SK-N-SH (cell line): ENCODE data around the gene AGBL4. TPM values are rescaled to one million over a fixed set of nuclear protein-coding genes. Genes with fewer than 3 reads are reported as not detected.

Experiments
- CTCF ChIA-PET: fragments of 300-600, 350-600 bp; formaldehyde crosslinking; extraction: SDS; loops from one replicate; lab custom pipeline; 2021; lab: Yijun Ruan, JAX
- POLR2A ChIA-PET: fragments of 350-600 bp; sonication (Branson Sonifier 250); formaldehyde crosslinking; extraction: SDS; loops from one replicate; lab custom pipeline; 2020; ENCODE audit warnings: antibody characterized with exemption, inconsistent platforms; lab: Yijun Ruan, JAX
- DNase-seq: peaks from one replicate; pipeline ENCODE4 v3.0.0; 2012
- H2AFZ ChIP-seq: fragments of 200-600 bp; sonication (generic); 2 replicates; pipeline ENCODE4 v1.8.1; 2016; ENCODE audit warnings: antibody characterized with exemption, mild to moderate bottlenecking, low read depth
- H3F3A ChIP-seq: fragments of 200-600 bp; sonication (generic); replicated peaks from 2 replicates; pipeline ENCODE3; 2016; ENCODE audit warnings: antibody characterized with exemption, mild to moderate bottlenecking; ENCODE audit not compliant: insufficient read depth
- H3K27ac ChIP-seq, 2 experiments: fragments of 200-500 bp in 1 of 2; fragments of 200-600 bp in 1 of 2; sonication (Bioruptor generic) in 1 of 2; sonication (generic), shearing (Covaris generic) in 1 of 2; 2 replicates each; pipeline versions ENCODE4 v1.5.1 to v1.6.1; 2014 to 2016; ENCODE audit warnings: low read depth in 2 of 2, inconsistent platforms in 1 of 2, low read length in 1 of 2, mild to moderate bottlenecking in 1 of 2, mixed read lengths in 1 of 2
- H3K27me3 ChIP-seq: fragments of 200-600 bp; sonication (generic), shearing (Covaris generic); 2 replicates; pipeline ENCODE4 v1.6.1; 2016; ENCODE audit warnings: mixed run types; ENCODE audit not compliant: insufficient read depth
- H3K36me3 ChIP-seq, 2 experiments: fragments of 200-500 bp in 1 of 2; fragments of 200-600 bp in 1 of 2; sonication (Bioruptor generic) in 1 of 2; sonication (generic) in 1 of 2; replicated peaks in 1 of 2; 2 replicates each; pipeline versions ENCODE3 to v1.5.1; 2014 to 2016; ENCODE audit warnings: low read length in 1 of 2, mild to moderate bottlenecking in 1 of 2; ENCODE audit not compliant: insufficient read depth in 2 of 2, control insufficient read depth in 1 of 2
- H3K4me1 ChIP-seq, 2 experiments: fragments of 200-500 bp in 1 of 2; fragments of 200-600 bp in 1 of 2; sonication (Bioruptor generic) in 1 of 2; sonication (generic), shearing (Covaris generic) in 1 of 2; 2 replicates each; pipeline versions ENCODE4 v1.5.1 to v1.6.1; 2014 to 2016; ENCODE audit warnings: low read depth in 1 of 2, low read length in 1 of 2, mixed run types in 1 of 2; ENCODE audit not compliant: insufficient read depth in 2 of 2, control insufficient read depth in 1 of 2
- H3K4me2 ChIP-seq: fragments of 200-600 bp; sonication (generic), shearing (Covaris generic); 2 replicates; pipeline ENCODE4 v1.6.1; 2017; ENCODE audit warnings: mixed run types
- H3K4me3 ChIP-seq, 2 experiments: fragments of 200-500 bp in 1 of 2; fragments of 200-600 bp in 1 of 2; sonication (Bioruptor generic) in 1 of 2; sonication (generic), shearing (Covaris generic) in 1 of 2; 2 replicates each; pipeline versions ENCODE4 v1.5.1 to v1.8.1; 2014 to 2016; ENCODE audit warnings: low read depth in 2 of 2, inconsistent platforms in 1 of 2, low read length in 1 of 2, mild to moderate bottlenecking in 1 of 2, mixed read lengths in 1 of 2, moderate library complexity in 1 of 2
- H3K79me2 ChIP-seq: fragments of 200-600 bp; sonication (generic); 2 replicates; pipeline ENCODE4 v1.8.1; 2017; ENCODE audit warnings: mild to moderate bottlenecking; ENCODE audit not compliant: insufficient read depth
- H3K9ac ChIP-seq: fragments of 200-600 bp; sonication (generic); 2 replicates; pipeline ENCODE4 v1.6.1; 2017; ENCODE audit warnings: mixed run types
- H3K9me2 ChIP-seq: fragments of 200-600 bp; sonication (generic); 2 replicates; pipeline ENCODE4 v1.6.1; 2017; ENCODE audit warnings: mixed run types
- H3K9me3 ChIP-seq: fragments of 200-600 bp; sonication (generic); 2 replicates; pipeline ENCODE4 v1.6.1; 2017; ENCODE audit warnings: mixed run types, mild to moderate bottlenecking, moderate library complexity
- H4K20me1 ChIP-seq: fragments of 200-600 bp; sonication (generic); 2 replicates; pipeline ENCODE4 v1.6.1; 2017; ENCODE audit warnings: mild to moderate bottlenecking, mixed run types; ENCODE audit not compliant: insufficient read depth
- CHD2 ChIP-seq: fragments of 150-350 bp; IDR thresholded peaks from 2 replicates; pipeline ENCODE4 v1.6.1; 2018; ENCODE audit warnings: low read length; ENCODE audit not compliant: partially characterized antibody
- EP300 ChIP-seq, 2 experiments: IDR thresholded peaks; 2 replicates each; pipeline versions ENCODE4 v1.4.0 to v1.6.1; 2012; ENCODE audit warnings: borderline replicate concordance in 1 of 2, low read depth in 1 of 2, low read length in 1 of 2
- FOXJ3 ChIP-seq: sonication (generic); formaldehyde crosslinking; IDR thresholded peaks from 2 replicates; pipeline ENCODE4 v1.5.1; 2020; ENCODE audit warnings: mild to moderate bottlenecking, missing genetic modification reagents
- FOXM1 ChIP-seq: IDR thresholded peaks from 2 replicates; pipeline ENCODE4 v1.4.0; 2012; ENCODE audit warnings: low read depth, mild to moderate bottlenecking
- GABPA ChIP-seq: IDR thresholded peaks from 2 replicates; pipeline ENCODE4 v1.4.0; 2012; ENCODE audit warnings: low read depth, mild to moderate bottlenecking
- IRF3 ChIP-seq: fragments of 150-350 bp; IDR thresholded peaks from 2 replicates; pipeline ENCODE4 v1.6.1; 2016; ENCODE audit warnings: mild to moderate bottlenecking, low read depth, low read length
- JUND ChIP-seq: IDR thresholded peaks from 2 replicates; pipeline ENCODE4 v1.4.0; 2012
- MAX ChIP-seq: IDR thresholded peaks from 2 replicates; pipeline ENCODE4 v1.4.0; 2012; ENCODE audit warnings: low read depth
- MXI1 ChIP-seq: IDR thresholded peaks from 2 replicates; pipeline ENCODE4 v1.6.1; 2012; ENCODE audit warnings: mild to moderate bottlenecking, low read depth, low read length, improper control_type of control experiment
- NFIC ChIP-seq: IDR thresholded peaks from 2 replicates; pipeline ENCODE4 v1.4.0; 2012; ENCODE audit warnings: borderline replicate concordance
- PBX3 ChIP-seq: IDR thresholded peaks from 2 replicates; pipeline ENCODE4; 2012
- POLR2AphosphoS5 ChIP-seq: IDR thresholded peaks from 2 replicates; pipeline ENCODE4 v1.6.1; 2012; ENCODE audit warnings: low read depth, low read length
- RAD21 ChIP-seq: IDR thresholded peaks from 2 replicates; pipeline ENCODE4 v1.6.1; 2012; ENCODE audit warnings: mild to moderate bottlenecking, low read length
- RCOR1 ChIP-seq: fragments of 150-350 bp; IDR thresholded peaks from 2 replicates; pipeline ENCODE4 v1.6.1; 2017; ENCODE audit warnings: antibody characterized with exemption, low read length
- RXRA ChIP-seq: IDR thresholded peaks from 2 replicates; pipeline ENCODE4 v1.4.0; 2012; ENCODE audit warnings: low read depth, mild to moderate bottlenecking, borderline replicate concordance
- SIN3A ChIP-seq: IDR thresholded peaks from 2 replicates; pipeline ENCODE4 v1.6.1; 2012; ENCODE audit warnings: low read depth, mild to moderate bottlenecking, low read length, moderate library complexity, borderline replicate concordance
- TAF1 ChIP-seq: IDR thresholded peaks from 2 replicates; pipeline ENCODE4 v1.6.1; 2012; ENCODE audit warnings: low read depth, mild to moderate bottlenecking, low read length, moderate library complexity, borderline replicate concordance
- TCF12 ChIP-seq: IDR thresholded peaks from 2 replicates; pipeline ENCODE4 v1.4.0; 2012
- USF1 ChIP-seq: IDR thresholded peaks from 2 replicates; pipeline ENCODE4 v1.4.0; 2012; ENCODE audit warnings: low read depth, borderline replicate concordance
- USF2 ChIP-seq: fragments of 150-350 bp; IDR thresholded peaks from 2 replicates; pipeline ENCODE4 v1.6.1; 2017; ENCODE audit warnings: antibody characterized with exemption, low read length, low read depth, borderline replicate concordance
- polyA plus RNA-seq, 3 experiments: library from polyadenylated mRNA; depleted of rRNA; stranded (reverse); fragments of >200 nt; gene quantifications; 2 replicates each; pipeline ENCODE4 v1.2.3, GENCODE V29; 2012

AGBL4 gene
- polyA plus RNA-seq, 1 of the 3 experiments (the other 2 are of a cell fraction) = 0.07 TPM

- no peaks in the 10 kb centered on the region for H3K36me3 ChIP-seq
- no peaks in the 10 kb centered on the region for H3K9me3 ChIP-seq
- H3K9me2 ChIP-seq = 0 out of 2 replicates have a peak, but pooled peaks cover 3% of the 10 kb centered on the region
- no peaks in the 10 kb centered on the region for H3K79me2 ChIP-seq
- no peaks in the 10 kb centered on the region for H3K27me3 ChIP-seq
- H4K20me1 ChIP-seq = no peaks in the 10 kb centered on the region
- POLR2A ChIA-PET = no interaction called here
- H3F3A ChIP-seq = no peaks in the 10 kb centered on the region
- CTCF ChIA-PET = no interaction called here
- no peak overlapping the region for H2AFZ ChIP-seq
- H3K4me2 ChIP-seq = no peak overlapping the region
- H3K4me1 ChIP-seq = peaks cover 2 to 3% of the 10 kb centered on the region in 2 experiments; a peak in 2 of 4 replicates
- no peak overlapping the region for H3K27ac ChIP-seq
- no peak for DNase-seq
- TF ChIP-seq FOXJ3 (CRISPR knock-in tag) (no peak), CHD2 (no peak), TCF12 (no peak), MAX (no peak), TAF1 (no peak), GABPA (no peak), POLR2AphosphoS5 (no peak), RAD21 (no peak), RXRA (no peak), RCOR1 (no peak), MXI1 (no peak), PBX3 (no peak), SIN3A (no peak), NFIC (no peak), FOXM1 (no peak), IRF3 (no peak), USF2 (no peak), EP300 (IDR thresholded peaks at IDR 0.05; ENCODE audit: borderline replicate concordance in 1 of 2, low read depth in 1 of 2, low read length in 1 of 2) (no peak), JUND (no peak), USF1 (no peak)
- no peak overlapping the region for H3K9ac ChIP-seq
- no peak overlapping the region for H3K4me3 ChIP-seq
These were observed 704.3 kb downstream of the AGBL4 start for GRCh38 chr1:49319426-49319963.
